Stimulated activated naive CD8-positive, alpha-beta T cell treated with anti-CD3 and anti-CD28 coated beads, Interleukin-15, amount 100 ng/mL, for 72 hours (primary cell): Measurements from ENCODE around the gene NTF3.

Experiments used
- ATAC-seq: fragments of 150-1000 bp; cut with Tn5 transposase; 2 replicates; pipeline ENCODE4 v1.10.0; 2021; ENCODE audit warnings: mild to moderate bottlenecking, moderate library complexity
- DNase-seq, 2 donors: peaks; one replicate each; pipeline ENCODE4 v3.0.0; 2021 to 2022
- H3K27ac Mint-ChIP-seq, 2 donors: one replicate each; pipeline ENCODE4 v1.8.0; 2022; ENCODE audit warnings: mild to moderate bottlenecking in 2 of 2, mixed read lengths in 2 of 2, moderate library complexity in 2 of 2
- H3K27me3 Mint-ChIP-seq: one replicate; pipeline ENCODE4 v1.8.0; 2022; ENCODE audit warnings: mixed read lengths
- H3K4me1 Mint-ChIP-seq: one replicate; pipeline ENCODE4 v1.8.0; 2022; ENCODE audit warnings: mild to moderate bottlenecking, mixed read lengths
- H3K4me3 Mint-ChIP-seq, 2 donors: one replicate each; pipeline ENCODE4 v1.8.0; 2022; ENCODE audit warnings: mild to moderate bottlenecking in 2 of 2, mixed read lengths in 2 of 2, moderate library complexity in 1 of 2
- H3K9me3 Mint-ChIP-seq, 2 donors: one replicate each; pipeline ENCODE4 v1.8.0; 2022; ENCODE audit warnings: mixed read lengths in 2 of 2

NTF3 gene

DNA sequence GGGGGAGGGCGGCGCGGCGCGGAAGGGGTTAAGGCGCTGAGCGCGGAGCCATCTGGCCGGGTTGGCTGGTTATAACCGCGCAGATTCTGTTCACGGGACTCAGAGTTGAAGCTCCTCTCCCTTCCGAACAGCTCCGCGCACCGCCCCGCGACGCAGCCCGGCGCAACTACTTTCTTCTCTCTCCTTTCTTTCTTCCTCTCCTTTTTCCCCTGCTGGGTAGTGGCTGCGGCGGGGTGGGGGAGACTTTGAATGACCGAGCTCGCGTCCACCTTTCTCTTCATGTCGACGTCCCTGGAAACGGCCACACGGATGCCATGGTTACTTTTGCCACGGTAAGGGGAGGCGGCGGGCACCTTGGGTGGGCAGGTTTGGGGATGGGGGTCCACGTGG lies at the start of gene NTF3:
NTF3 (plus strand) TSS at position 98 of the 390 bp plus-strand sequence; CDS start at position 315, 217 bp downstream.
- Mint-ChIP-seq H3K4me1 (peaks cover 23% of the 10 kb centered on the region), H3K9me3 (no peaks in the 10 kb centered on the region), H3K27ac (peak within 1 kb of the TSS; percentile 44 to 61), H3K4me3 (peak within 1 kb of the TSS; percentile 64 to 68), H3K27me3 (peaks cover 4% of the 10 kb centered on the region)
- DNase-seq (no peak), ATAC-seq (no peak)

DNA sequence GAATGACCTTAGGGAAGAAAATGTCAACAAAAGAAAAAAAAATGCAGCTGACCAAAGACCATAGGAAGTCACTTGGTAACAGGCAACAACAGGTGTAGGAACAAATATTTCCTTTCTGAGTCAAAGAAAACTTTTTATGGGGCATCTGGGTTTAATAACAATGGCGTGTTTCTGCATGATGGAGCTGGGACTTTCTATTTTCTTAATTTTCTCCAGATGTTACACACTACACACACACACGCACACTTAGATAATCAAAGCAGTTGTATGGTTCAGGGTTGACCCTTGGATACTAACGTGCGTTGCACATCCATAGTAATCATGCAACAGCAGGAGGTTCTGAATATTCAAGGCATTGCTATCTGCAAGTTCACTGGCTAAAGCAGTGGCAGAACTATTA lies 47.9 kb upstream of the NTF3 start:
- Mint-ChIP-seq H3K27ac (no peak overlapping the region), H3K4me1 (no peaks in the 10 kb centered on the region), H3K4me3 (no peak overlapping the region), H3K9me3 (peaks cover 6 to 7% of the 10 kb centered on the region in 2 donors), H3K27me3 (no peaks in the 10 kb centered on the region)
- ATAC-seq: no peak
- no peak for DNase-seq

DNA sequence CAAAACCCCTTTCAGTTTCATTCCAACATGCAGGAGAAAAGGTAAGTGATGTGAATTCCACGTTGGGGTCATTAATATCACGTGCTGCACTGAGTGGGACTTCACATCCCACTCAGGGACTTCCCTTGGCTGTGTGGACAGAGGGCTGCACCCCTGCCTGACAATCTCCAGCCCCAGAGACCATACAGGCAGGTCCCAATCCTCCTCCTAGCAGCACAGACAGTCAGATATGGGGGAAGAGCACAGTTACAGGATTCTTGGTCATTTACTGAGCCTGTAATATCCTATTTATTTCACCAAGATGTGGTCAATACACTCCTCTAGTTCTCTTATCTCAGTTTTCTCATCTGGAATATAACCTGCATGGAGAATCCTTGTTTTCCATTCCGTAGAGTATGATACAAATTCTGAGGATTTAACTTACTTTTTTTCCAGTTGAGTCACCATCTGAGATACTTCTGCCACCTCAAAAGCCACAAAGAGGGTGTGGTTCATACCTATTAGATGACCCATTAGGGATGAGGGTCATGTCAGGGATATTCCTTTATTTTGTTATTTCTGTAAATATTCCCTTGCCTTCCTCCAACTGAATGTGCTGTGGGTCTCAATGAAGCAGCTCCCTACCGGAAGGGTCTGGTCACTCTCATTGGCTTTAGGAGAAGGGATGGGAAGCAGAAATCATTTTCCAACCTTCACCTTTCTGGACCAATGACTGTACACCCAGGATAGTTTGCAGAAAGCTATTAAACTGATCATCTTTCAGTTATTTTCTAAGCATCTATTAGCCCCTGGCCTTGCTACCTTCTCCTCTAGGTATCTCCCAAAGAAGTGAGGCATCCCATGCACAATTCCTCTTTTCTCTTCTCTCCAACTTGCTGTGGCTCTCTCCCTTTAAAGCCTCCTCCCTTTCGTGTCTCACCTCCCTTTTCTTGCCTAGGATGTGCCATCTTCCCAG lies 43.0 kb upstream of the NTF3 start:
- ATAC-seq (no peak), DNase-seq (no peak)
- Mint-ChIP-seq H3K4me3 (no peak overlapping the region), H3K27ac (no peak overlapping the region), H3K27me3 (no peaks in the 10 kb centered on the region), H3K4me1 (no peaks in the 10 kb centered on the region), H3K9me3 (peaks cover 6 to 7% of the 10 kb centered on the region in 2 donors)

DNA sequence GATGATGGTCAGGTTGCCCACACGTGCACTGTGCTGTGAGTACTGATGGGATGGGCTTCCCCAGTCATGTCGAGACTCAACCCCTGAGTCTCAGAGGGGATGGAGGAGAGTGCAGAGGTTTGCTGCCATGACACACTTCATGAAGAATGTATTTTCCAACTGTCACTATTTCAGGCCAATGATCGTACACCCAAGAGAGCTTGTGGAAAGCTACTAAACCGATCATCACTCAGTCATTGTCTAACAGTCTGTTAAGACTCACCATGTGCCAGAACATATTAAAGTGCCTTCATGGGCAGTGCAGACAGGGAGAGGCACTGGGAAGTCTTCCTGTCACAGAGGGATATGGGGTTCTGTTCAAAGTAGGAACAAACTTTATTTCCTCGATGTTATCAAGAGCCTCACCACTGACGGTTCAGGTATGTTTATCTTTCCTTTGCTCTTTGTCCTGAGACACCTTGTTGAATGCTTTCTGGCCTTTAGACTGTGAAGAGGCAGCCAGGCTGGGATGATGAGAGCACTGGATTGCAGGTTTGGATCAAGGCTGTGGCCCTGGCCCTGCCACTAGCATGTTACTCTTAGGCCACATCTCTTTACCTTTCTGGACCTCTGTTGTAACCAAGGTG lies 41.6 kb upstream of the NTF3 start:
- ATAC-seq: no peak
- H3K9me3 Mint-ChIP-seq: peaks cover 6 to 7% of the 10 kb centered on the region in 2 donors
- no peak overlapping the region for H3K4me3 Mint-ChIP-seq
- H3K27ac Mint-ChIP-seq: no peak overlapping the region
- H3K4me1 Mint-ChIP-seq: no peaks in the 10 kb centered on the region
- DNase-seq: no peak
- peaks cover 7% of the 10 kb centered on the region for H3K27me3 Mint-ChIP-seq

DNA sequence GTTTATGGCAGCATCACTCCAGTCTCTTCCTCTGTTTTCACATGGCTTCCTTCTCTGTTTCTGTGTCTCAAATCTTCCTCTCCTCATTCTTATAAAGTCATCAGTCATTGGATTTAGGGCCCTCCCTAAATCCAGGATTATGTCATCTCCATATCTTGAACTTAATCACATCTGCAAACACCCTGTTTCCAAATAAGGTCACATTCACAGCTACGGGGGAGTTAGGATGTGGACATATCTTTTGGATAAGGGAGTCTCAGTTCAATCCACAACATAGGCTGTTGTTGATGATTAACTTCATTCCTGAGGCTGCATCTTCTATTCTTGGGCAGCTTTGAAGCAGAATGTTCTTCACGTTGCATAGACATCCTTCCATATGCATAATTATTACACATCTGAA lies 40.3 kb upstream of the NTF3 start:
- Mint-ChIP-seq H3K4me1 (no peaks in the 10 kb centered on the region), H3K9me3 (peaks cover 2 to 6% of the 10 kb centered on the region in 2 donors), H3K4me3 (no peak overlapping the region), H3K27me3 (peaks cover 14% of the 10 kb centered on the region), H3K27ac (no peak overlapping the region)
- DNase-seq: no peak
- no peak for ATAC-seq

DNA sequence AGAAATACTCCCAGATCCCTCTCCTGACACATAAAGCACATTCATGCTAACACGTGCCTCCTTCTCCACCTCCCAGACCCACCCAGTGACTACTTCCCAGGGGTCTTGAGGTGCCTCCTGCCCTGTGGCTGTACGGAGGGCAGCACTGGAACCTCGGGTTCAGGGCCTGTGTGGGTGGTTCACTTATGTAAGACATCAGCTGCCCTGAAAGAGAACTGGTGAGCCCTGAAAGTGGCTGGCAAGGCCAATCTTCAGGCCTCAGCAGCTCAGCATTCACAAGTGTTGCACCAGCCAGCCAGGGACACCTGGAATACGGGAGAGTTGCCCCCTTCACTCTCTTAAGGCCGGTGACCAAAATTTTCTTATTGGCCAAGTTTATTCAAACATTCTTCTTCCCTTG lies 38.9 kb upstream of the NTF3 start:
- ATAC-seq (no peak), DNase-seq (no peak)
- Mint-ChIP-seq H3K27me3 (peaks cover 14% of the 10 kb centered on the region), H3K4me1 (no peaks in the 10 kb centered on the region), H3K4me3 (no peak overlapping the region), H3K27ac (peak overlapping the region in 1 of 2 donors; percentile 13), H3K9me3 (peaks cover 0 to 1% of the 10 kb centered on the region in 2 donors)

DNA sequence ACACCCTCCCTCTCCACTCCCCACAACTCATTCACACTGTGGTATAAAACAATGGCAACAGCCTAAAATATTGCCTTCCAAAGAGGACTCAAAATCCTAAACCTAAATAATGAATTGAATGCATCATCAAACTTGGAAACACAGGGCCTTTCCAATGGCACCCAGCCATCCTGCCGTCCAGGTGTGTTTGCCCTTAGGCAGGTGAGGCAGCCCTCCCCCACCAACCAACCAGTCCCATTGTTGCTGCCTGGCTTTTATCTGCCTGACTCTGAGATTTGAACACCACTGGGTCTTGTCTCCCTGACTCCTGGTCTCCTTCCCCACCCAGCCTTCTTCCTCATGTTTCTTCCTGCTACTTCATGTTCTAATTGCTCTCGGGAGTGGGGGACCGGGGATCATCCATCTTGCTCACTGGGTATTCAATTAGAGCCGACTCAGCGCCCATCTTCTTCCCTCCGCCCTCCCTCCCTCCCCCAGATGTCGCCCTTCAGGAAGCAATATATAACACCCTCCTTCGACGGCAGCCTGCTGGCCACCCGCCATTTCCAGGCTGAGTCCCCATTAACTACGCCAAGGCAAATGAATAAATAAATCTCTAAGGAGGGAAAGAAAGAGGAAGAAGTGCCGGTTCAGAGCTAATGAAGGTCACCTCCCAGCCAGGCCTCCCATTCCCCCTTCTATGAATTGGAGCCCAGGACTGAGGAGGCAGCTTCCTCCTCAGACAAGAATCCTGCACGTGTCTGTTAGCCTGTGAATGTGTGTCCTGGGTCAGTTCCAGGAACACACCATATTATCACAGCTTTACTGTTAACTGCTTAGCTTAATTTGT lies 36.3 kb upstream of the NTF3 start:
- ATAC-seq (no peak), DNase-seq (no peak)
- H3K27ac Mint-ChIP-seq: no peak overlapping the region
- no peak overlapping the region for H3K4me3 Mint-ChIP-seq
- peaks cover 14% of the 10 kb centered on the region for H3K27me3 Mint-ChIP-seq
- no peaks in the 10 kb centered on the region for H3K9me3 Mint-ChIP-seq
- no peaks in the 10 kb centered on the region for H3K4me1 Mint-ChIP-seq

DNA sequence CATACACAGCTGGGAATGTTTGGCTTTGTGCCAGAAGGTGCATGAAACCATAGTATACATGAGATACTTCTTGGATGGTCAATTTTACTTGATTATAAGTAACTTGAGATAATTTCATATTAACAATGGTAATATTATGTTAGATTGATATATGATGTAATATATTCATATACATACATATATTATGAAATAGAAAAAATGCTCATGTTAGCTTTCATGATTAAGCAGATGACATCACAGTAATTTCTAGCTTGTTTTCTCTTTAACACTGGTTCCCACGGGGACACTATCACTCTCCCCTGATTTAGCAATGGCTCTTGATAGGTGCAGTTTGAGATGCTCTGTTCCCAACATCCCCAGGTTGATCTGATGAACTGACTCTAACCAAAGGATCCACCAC lies 35.4 kb upstream of the NTF3 start:
- Mint-ChIP-seq H3K4me3 (no peak overlapping the region), H3K4me1 (no peaks in the 10 kb centered on the region), H3K9me3 (no peaks in the 10 kb centered on the region), H3K27ac (no peak overlapping the region), H3K27me3 (peaks cover 14% of the 10 kb centered on the region)
- ATAC-seq (no peak), DNase-seq (no peak)

DNA sequence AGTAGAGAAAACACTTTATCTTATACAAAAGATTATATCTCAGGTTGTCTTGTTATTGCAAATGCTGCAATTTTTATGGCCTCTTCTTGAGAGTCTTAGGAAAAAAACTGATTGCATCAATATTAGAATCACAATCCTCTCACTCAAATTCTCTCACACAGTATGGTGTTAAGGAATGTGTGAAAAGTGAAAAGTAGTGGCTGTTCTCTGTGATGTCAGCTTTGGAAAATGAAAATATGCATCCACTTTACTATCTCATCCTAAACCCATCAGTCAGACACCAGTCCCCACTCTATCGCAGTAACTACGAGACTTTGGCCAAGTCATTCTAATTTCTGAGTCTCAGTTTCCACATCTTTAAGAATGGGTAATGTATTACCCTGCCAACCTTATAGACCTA lies 32.6 kb upstream of the NTF3 start:
- Mint-ChIP-seq H3K9me3 (no peaks in the 10 kb centered on the region), H3K4me1 (no peaks in the 10 kb centered on the region), H3K4me3 (no peak overlapping the region), H3K27me3 (peaks cover 20% of the 10 kb centered on the region), H3K27ac (no peak overlapping the region)
- ATAC-seq (no peak), DNase-seq (no peak)

DNA sequence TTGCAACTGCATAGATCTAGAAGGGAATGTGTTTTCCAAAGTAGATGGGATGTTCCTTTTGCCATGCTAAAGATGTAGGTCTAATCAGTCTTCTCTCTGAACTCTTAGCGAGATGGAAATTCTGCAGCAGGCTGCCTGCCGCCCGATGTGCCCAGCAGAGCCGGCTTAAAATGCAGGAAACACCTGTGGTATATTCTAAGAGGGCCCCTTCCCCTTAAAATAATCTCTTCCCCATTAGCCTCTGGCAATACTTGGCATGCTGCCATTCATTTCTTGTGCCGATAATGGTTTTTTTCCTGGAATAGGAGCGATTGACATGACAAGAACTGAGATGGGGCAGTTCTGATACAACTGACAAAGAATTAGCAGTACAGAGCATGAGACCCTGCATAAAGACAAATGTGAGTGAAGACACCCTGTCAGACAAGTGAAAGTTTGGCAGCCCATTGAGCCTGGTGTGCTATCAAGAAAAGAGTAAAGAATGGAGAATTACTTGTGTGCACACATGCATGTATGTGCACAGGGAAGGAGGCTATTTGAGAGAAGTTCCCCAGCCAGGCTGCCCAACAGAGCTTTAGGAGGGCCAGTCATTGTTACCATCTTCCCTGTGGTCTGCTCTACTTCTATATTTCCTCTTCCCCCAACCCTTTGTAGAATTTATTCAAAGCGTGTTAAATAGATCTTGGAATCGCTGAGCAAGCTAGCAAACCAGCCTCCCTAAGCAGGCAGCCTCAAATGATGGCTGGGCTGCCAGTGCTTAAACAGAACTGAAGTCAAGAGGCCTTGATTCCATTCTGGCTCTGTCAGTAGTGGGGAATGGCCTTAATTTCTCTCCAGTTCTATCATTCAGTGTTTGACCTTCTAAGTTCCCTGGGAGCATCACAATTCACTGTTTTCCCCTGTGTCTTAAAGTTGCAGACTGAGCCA lies 29.6 kb upstream of the NTF3 start:
- Mint-ChIP-seq H3K4me3 (no peak overlapping the region), H3K9me3 (no peaks in the 10 kb centered on the region), H3K27me3 (peaks cover 14% of the 10 kb centered on the region), H3K27ac (no peak overlapping the region), H3K4me1 (no peaks in the 10 kb centered on the region)
- ATAC-seq (no peak), DNase-seq (no peak)

DNA sequence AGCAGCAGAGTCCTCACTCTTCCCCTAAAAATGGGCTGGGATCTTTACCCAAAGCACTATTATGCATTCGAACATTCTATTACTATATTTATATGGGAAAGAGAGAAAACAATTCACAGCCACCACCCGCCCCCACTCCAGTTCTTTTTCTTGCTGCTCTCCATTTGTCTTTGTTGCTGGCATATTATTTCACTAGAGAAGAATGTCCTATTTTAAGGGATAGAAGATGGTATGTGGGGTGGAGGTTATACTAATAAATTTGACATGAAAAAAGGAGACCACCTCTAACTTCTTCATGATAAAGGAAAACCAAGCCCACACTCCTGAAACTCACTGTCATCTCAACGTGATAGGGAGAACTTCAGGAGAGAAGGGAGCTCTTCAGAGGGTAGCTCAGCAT lies 28.5 kb upstream of the NTF3 start:
- Mint-ChIP-seq H3K4me3 (no peak overlapping the region), H3K4me1 (no peaks in the 10 kb centered on the region), H3K27me3 (peaks cover 14% of the 10 kb centered on the region), H3K27ac (no peak overlapping the region), H3K9me3 (no peaks in the 10 kb centered on the region)
- ATAC-seq: no peak
- DNase-seq: no peak

DNA sequence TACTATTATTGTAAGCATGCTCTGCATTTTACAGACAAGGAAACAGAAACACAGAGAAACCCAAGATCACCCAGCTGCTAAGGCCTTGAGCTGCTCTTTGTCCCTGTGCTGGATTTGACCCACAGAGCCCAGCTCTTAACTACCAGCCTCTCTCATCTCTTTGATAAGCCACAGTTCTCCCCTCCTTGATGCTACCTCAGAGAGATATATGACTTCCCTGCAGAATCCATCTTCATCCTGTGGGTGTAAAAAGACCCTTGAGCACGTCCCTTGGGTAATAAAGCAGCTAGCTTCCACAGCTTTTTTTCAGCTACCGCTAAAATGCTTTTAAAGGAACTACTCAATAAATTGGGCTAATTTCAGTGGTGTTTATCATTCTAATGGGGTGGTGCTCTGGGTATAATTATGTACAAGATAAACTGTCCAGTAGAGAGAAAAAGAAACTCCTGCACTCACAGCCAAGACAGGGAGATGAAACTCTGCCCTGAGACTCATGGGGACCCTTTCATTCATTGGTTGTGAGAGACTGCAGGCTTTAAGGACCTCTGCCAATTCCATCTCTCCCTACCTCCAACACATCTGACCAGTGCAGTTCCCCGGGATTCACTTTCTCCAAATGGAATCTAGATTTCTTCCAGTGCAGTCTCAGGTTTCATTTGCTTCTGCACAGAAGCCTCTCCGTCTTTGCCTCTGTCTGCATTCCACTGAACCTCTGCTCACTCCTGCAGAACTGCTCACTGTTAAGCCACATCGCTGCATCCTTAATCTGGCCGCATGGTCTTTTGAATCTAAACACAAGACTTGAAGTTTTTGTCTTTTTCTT lies 24.7 kb upstream of the NTF3 start:
- ATAC-seq: no peak
- Mint-ChIP-seq H3K4me3 (no peak overlapping the region), H3K9me3 (no peaks in the 10 kb centered on the region), H3K4me1 (no peaks in the 10 kb centered on the region), H3K27me3 (peaks cover 14% of the 10 kb centered on the region), H3K27ac (no peak overlapping the region)
- DNase-seq: no peak

DNA sequence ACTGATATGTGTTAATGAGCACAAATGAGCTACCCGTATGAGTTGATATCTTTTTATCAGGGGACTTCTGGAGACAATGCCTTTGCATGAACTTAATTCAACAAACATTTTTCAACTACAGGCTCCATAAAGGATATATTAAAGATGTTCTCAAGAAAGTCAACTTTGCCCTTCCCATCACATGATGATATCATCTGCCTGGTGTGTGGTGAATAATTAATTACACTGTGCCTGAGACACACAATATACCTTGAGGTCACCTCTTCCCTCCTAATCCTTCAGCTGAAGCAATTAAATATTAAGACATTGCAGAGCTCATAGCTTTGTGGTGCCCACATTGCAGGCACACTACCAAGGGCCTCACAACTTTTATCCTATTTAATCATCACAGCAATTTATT lies 22.3 kb upstream of the NTF3 start:
- peaks cover 4% of the 10 kb centered on the region for H3K27me3 Mint-ChIP-seq
- no peak for ATAC-seq
- no peaks in the 10 kb centered on the region for H3K4me1 Mint-ChIP-seq
- peaks cover 0 to 3% of the 10 kb centered on the region in 2 donors for H3K9me3 Mint-ChIP-seq
- no peak for DNase-seq
- no peak overlapping the region for H3K27ac Mint-ChIP-seq
- H3K4me3 Mint-ChIP-seq: no peak overlapping the region

DNA sequence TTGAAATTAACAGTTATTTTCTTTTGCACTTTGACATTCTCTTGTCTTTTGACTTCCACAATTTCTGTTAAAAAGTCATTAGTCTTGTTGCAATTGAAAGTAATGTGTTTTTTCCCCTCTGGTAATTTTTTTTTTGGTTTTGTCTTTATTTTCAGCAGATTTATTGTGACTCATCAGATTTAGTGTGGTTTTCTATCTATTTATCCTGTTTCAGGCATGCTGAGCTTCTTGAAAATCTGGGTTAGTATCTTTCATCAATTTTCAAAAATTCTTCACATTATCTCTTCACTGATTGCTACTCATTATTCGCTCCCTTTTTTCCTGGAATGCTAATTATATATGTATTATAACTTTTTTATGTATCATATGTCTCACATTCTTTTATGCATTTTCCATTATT lies 15.3 kb upstream of the NTF3 start:
- H3K4me3 Mint-ChIP-seq: no peak overlapping the region
- peaks cover 0 to 7% of the 10 kb centered on the region in 2 donors for H3K9me3 Mint-ChIP-seq
- H3K27ac Mint-ChIP-seq: no peak overlapping the region
- DNase-seq (no peak), ATAC-seq (no peak)
- no peaks in the 10 kb centered on the region for H3K4me1 Mint-ChIP-seq
- H3K27me3 Mint-ChIP-seq: peaks cover 15% of the 10 kb centered on the region
